GM19025 (cell line): ENCODE results near the gene INPP5D.
"Not testable (repeated sequence)": the region's sequence is repeated elsewhere in the genome, so short reads cannot be mapped to it uniquely, and the experiment has no call there.

ENCODE experiments used
- ATAC-seq: cut with Tn5 transposase; IDR thresholded peaks from one replicate; pipeline ENCODE4 v1.9.1; 2021; ENCODE audit warnings: mild to moderate bottlenecking, low read depth, moderate library complexity; ENCODE audit not compliant: unreplicated experiment

The INPP5D gene

GRCh38 chr2:233199870-233200269 lies 139.7 kb downstream of the INPP5D start:
- ATAC-seq, result no peak

- ATAC-seq, result not testable (repeated sequence)
These were observed 140.6 kb downstream of the INPP5D start for GRCh38 chr2:233200790-233201189.

GRCh38 chr2:233201258-233202013 lies 141.3 kb downstream of the INPP5D start:
- ATAC-seq, result no peak

- ATAC-seq, result no peak
These were observed 142.4 kb downstream of the INPP5D start for GRCh38 chr2:233202531-233202944.

GRCh38 chr2:233203060-233203459 lies 142.9 kb downstream of the INPP5D start:
- no peak for ATAC-seq

- no peak for ATAC-seq
These were observed 144.3 kb downstream of the INPP5D start for GRCh38 chr2:233204286-233204936.

GRCh38 chr2:233208382-233209116 lies 148.4 kb downstream of the INPP5D start:
- no peak for ATAC-seq

GRCh38 chr2:233209117-233209532 lies 149.0 kb downstream of the INPP5D start:
- ATAC-seq, result no peak

GRCh38 chr2:233209533-233210171 lies 149.5 kb downstream of the INPP5D start:
- no peak for ATAC-seq

GRCh38 chr2:233210281-233210680 lies 150.1 kb downstream of the INPP5D start:
- ATAC-seq, result no peak

GRCh38 chr2:233210843-233211547 lies 150.9 kb downstream of the INPP5D start:
- no peak for ATAC-seq

- no peak for ATAC-seq
These were observed 151.4 kb downstream of the INPP5D start for GRCh38 chr2:233211548-233211895.

- no peak for ATAC-seq
These were observed 152.9 kb downstream of the INPP5D start for GRCh38 chr2:233213011-233213410.

- ATAC-seq, result no peak
These were observed 153.8 kb downstream of the INPP5D start for GRCh38 chr2:233213975-233214374.

- ATAC-seq, result no peak
These were observed 157.8 kb downstream of the INPP5D start for GRCh38 chr2:233217892-233218377.

GRCh38 chr2:233218836-233219235 lies 158.7 kb downstream of the INPP5D start:
- no peak for ATAC-seq

GRCh38 chr2:233219848-233220247 lies 159.7 kb downstream of the INPP5D start:
- ATAC-seq, result no peak

GRCh38 chr2:233221378-233222063 lies 161.4 kb downstream of the INPP5D start:
- ATAC-seq, result no peak

- peak; percentile 87 for ATAC-seq
These were observed 163.1 kb downstream of the INPP5D start for GRCh38 chr2:233223059-233223894.
